Astrocyte of the spinal cord (primary cell): ENCODE measurements around the gene VAV1.

ENCODE experiments used
- DNase-seq: peaks from one replicate; pipeline ENCODE4 v3.0.0; 2011; ENCODE audit warnings: low read depth, low spot score
- H3K4me3 ChIP-seq: 2 replicates; pipeline ENCODE4 v1.5.1; 2011; ENCODE audit warnings: low read depth, mild to moderate bottlenecking, low read length, moderate library complexity
- CTCF ChIP-seq: IDR thresholded peaks from 2 replicates; pipeline ENCODE4 v1.5.1; 2012; ENCODE audit warnings: low read depth, mild to moderate bottlenecking, low read length, inconsistent platforms
- in situ Hi-C: cut with HindIII; loops from 2 replicates; pipeline ENCODE4 v1.10.0; 2017; ENCODE audit warnings: low sequenced_read_pairs

Gene VAV1

GRCh38 chr19:6842871-6843607 is 70.5 kb downstream of the VAV1 start:
- no peak overlapping the region for H3K4me3 ChIP-seq
- no peak for TF ChIP-seq CTCF
- in situ Hi-C loops, result no loop called here
- DNase-seq, result no peak

GRCh38 chr19:6847828-6848200 is 75.3 kb downstream of the VAV1 start:
- no peak overlapping the region for H3K4me3 ChIP-seq
- TF ChIP-seq CTCF, result no peak
- in situ Hi-C loops, result no loop called here
- DNase-seq, result no peak

GRCh38 chr19:6848986-6849385 is 76.5 kb downstream of the VAV1 start:
- TF ChIP-seq CTCF, result no peak
- in situ Hi-C loops, result no loop called here
- H3K4me3 ChIP-seq, result no peak overlapping the region
- DNase-seq, result no peak

- no peak for DNase-seq
- no peak for TF ChIP-seq CTCF
- in situ Hi-C loops, result no loop called here
- H3K4me3 ChIP-seq, result no peak overlapping the region
These were observed 77.4 kb downstream of the VAV1 start for GRCh38 chr19:6849876-6850275.

- in situ Hi-C loops, result no loop called here
- H3K4me3 ChIP-seq, result no peak overlapping the region
These were observed 78.9 kb downstream of the VAV1 start for GRCh38 chr19:6851359-6851758.

GRCh38 chr19:6852001-6852400 is 79.5 kb downstream of the VAV1 start:
- TF ChIP-seq CTCF, result no peak
- in situ Hi-C loops, result no loop called here
- H3K4me3 ChIP-seq, result no peak overlapping the region
- no peak for DNase-seq

More at GRCh38 chr19:6851359-6851758, 78.9 kb downstream of the VAV1 start:
- no peak for DNase-seq
- no peak for TF ChIP-seq CTCF
